Liver (tissue), 9 donors: ENCODE data around the gene WLS. TPM values are rescaled to one million over a fixed set of nuclear protein-coding genes. Genes with fewer than 3 reads are reported as not detected.

ENCODE experiments used
- DNase-seq: peaks from one replicate; pipeline ENCODE4 v3.0.0-alpha.2; 2017; ENCODE audit warnings: low spot score
- H3K27ac ChIP-seq, 2 donors: one replicate each; pipeline ENCODE4 v1.7.0; 2013; ENCODE audit warnings: inconsistent platforms in 2 of 2, low read length in 2 of 2, control low read depth in 1 of 2, low read depth in 1 of 2, mild to moderate bottlenecking in 1 of 2
- H3K27me3 ChIP-seq, 4 donors: one replicate each; pipeline versions ENCODE4 v1.6.1 to v1.7.0; 2013; ENCODE audit warnings: low read length in 3 of 4, inconsistent platforms in 1 of 4, mild to moderate bottlenecking in 1 of 4, moderate library complexity in 1 of 4; ENCODE audit not compliant: control insufficient read depth in 4 of 4, insufficient read depth in 4 of 4
- H3K36me3 ChIP-seq, 4 donors: one replicate each; pipeline versions ENCODE4 v1.6.1 to v1.7.0; 2013; ENCODE audit warnings: low read length in 3 of 4, mild to moderate bottlenecking in 3 of 4, low read depth in 1 of 4, moderate library complexity in 1 of 4; ENCODE audit not compliant: control insufficient read depth in 4 of 4, insufficient read depth in 3 of 4
- H3K4me1 ChIP-seq, 4 donors: one replicate each; pipeline versions ENCODE4 v1.6.1 to v1.7.0; 2013; ENCODE audit warnings: low read length in 3 of 4, mild to moderate bottlenecking in 3 of 4, moderate library complexity in 1 of 4; ENCODE audit not compliant: control insufficient read depth in 4 of 4, insufficient read depth in 4 of 4
- H3K4me3 ChIP-seq, 3 donors: one replicate each; pipeline versions ENCODE4 v1.6.1 to v1.7.0; 2013; ENCODE audit warnings: low read length in 3 of 3, control low read depth in 1 of 3, low read depth in 1 of 3, mild to moderate bottlenecking in 1 of 3
- H3K9ac ChIP-seq, 2 donors: one replicate each; pipeline ENCODE4 v1.7.0; 2013; ENCODE audit warnings: low read length in 2 of 2, mild to moderate bottlenecking in 2 of 2, moderate library complexity in 2 of 2, control low read depth in 1 of 2, low read depth in 1 of 2
- H3K9me3 ChIP-seq, 4 donors: one replicate each; pipeline versions ENCODE4 v1.6.1 to v1.7.0; 2013; ENCODE audit warnings: low read length in 3 of 4; ENCODE audit not compliant: control insufficient read depth in 4 of 4
- CTCF ChIP-seq: fragments of 150-350 bp; IDR thresholded peaks from 2 replicates; pipeline ENCODE4 v1.5.1; 2017; ENCODE audit warnings: improper control_type of control experiment, low read depth, low read length; ENCODE audit not compliant: missing input control
- FOXA1 ChIP-seq: IDR thresholded peaks from 2 replicates; pipeline ENCODE4 v1.6.1; 2016; ENCODE audit warnings: antibody characterized with exemption
- FOXA2 ChIP-seq: IDR thresholded peaks from 2 replicates; pipeline ENCODE4 v1.6.1; 2016; ENCODE audit warnings: antibody characterized with exemption
- GABPA ChIP-seq, 2 donors: IDR thresholded peaks in 1 of 2; conservative IDR thresholded peaks in 1 of 2; 2 replicates each; pipeline ENCODE4 v1.6.1; 2016; ENCODE audit warnings: antibody characterized with exemption in 2 of 2, mild to moderate bottlenecking in 1 of 2, moderate library complexity in 1 of 2
- HNF4A ChIP-seq, 2 donors: conservative IDR thresholded peaks; 2 replicates each; pipeline ENCODE4 v1.6.1; 2016; ENCODE audit warnings: antibody characterized with exemption in 2 of 2, mild to moderate bottlenecking in 2 of 2
- JUND ChIP-seq, 2 donors: IDR thresholded peaks; 2 replicates each; pipeline ENCODE4 v1.6.1; 2016; ENCODE audit warnings: antibody characterized with exemption in 2 of 2
- MAX ChIP-seq: IDR thresholded peaks from 2 replicates; pipeline ENCODE4 v1.6.1; 2016; ENCODE audit warnings: antibody characterized with exemption
- NR2F2 ChIP-seq: IDR thresholded peaks from 2 replicates; pipeline ENCODE4 v1.6.1; 2016; ENCODE audit warnings: antibody characterized with exemption
- RAD21 ChIP-seq, 2 donors: IDR thresholded peaks; 2 replicates each; pipeline ENCODE4 v1.6.1; 2016; ENCODE audit warnings: antibody characterized with exemption in 2 of 2, mild to moderate bottlenecking in 2 of 2
- REST ChIP-seq: IDR thresholded peaks from 2 replicates; pipeline ENCODE4 v1.6.1; 2016; ENCODE audit warnings: antibody characterized with exemption, mild to moderate bottlenecking
- SP1 ChIP-seq: IDR thresholded peaks from 2 replicates; pipeline ENCODE4 v1.6.1; 2018; ENCODE audit warnings: antibody characterized with exemption, mild to moderate bottlenecking
- TAF1 ChIP-seq: conservative IDR thresholded peaks from 2 replicates; pipeline ENCODE4 v1.6.1; 2016; ENCODE audit warnings: antibody characterized with exemption, mild to moderate bottlenecking
- YY1 ChIP-seq: IDR thresholded peaks from 2 replicates; pipeline ENCODE4 v1.6.1; 2016; ENCODE audit warnings: antibody characterized with exemption, mild to moderate bottlenecking
- WGBS: extraction: QIAGEN DNeasy Blood & Tissue Kit; methylation state at CpG from one replicate; pipeline ENCODE4 v1.1.7; 2013; 5-methylcytosine and 5-hydroxymethylcytosine counted together
- polyA plus RNA-seq, 2 donors: library from polyadenylated mRNA; stranded (reverse) in 1 of 2; unstranded in 1 of 2; fragments of 200-250 nt in 1 of 2; fragments of >200 nt in 1 of 2; fragmentation: Nextera tagmentation in 1 of 2; extraction: Ambion mirVana in 1 of 2; gene quantifications; one replicate each; pipeline versions ENCODE4 v1.2.1 to v1.2.3, GENCODE V29; 2013 to 2015
- total RNA-seq, 2 donors: library from RNA; depleted of rRNA; stranded (reverse); fragments of >200 nt; gene quantifications; one replicate each; pipeline ENCODE4 v1.2.3, GENCODE V29; 2014
- TF ChIP-seq, protein P1 (sequence below): IDR thresholded peaks from 2 replicates; pipeline ENCODE4 v1.6.1; 2016; ENCODE audit warnings: antibody characterized with exemption
- donor health status: healthy.
- donor health status: healthy.
- donor health status: healthy.
- donor health status: healthy.
- donor health status: healthy.

The WLS gene
- total and polyA plus RNA-seq, 4 donors: 3.2 to 12.5 (median 7.7) TPM

DNA sequence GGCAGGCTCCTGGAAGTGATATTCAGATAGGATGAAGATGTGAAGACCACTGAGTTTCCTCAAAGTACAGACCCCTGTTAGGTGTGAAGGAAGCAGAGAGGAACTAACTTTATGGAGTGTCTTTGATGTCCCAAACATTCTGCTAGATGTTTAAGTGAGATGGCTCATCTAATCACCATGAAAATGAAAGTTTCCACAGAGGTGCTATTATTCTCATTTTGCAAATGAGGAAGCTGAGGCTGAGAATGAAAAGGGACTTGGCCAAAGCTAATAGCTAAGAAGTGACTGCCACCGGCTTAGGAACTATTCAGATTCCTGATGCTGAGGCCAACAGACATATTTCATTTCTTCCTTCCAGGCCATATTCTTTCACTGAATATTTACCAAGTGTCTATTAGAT is 45.9 kb upstream of the WLS start:
- Histone ChIP-seq H3K9me3 (no peaks in the 10 kb centered on the region), H3K36me3 (no peaks in the 10 kb centered on the region), H3K4me1 (no peaks in the 10 kb centered on the region), H3K27ac (no peak overlapping the region), H3K4me3 (no peak overlapping the region), H3K27me3 (no peaks in the 10 kb centered on the region), H3K9ac (no peak overlapping the region)
- TF ChIP-seq, protein P1, sequence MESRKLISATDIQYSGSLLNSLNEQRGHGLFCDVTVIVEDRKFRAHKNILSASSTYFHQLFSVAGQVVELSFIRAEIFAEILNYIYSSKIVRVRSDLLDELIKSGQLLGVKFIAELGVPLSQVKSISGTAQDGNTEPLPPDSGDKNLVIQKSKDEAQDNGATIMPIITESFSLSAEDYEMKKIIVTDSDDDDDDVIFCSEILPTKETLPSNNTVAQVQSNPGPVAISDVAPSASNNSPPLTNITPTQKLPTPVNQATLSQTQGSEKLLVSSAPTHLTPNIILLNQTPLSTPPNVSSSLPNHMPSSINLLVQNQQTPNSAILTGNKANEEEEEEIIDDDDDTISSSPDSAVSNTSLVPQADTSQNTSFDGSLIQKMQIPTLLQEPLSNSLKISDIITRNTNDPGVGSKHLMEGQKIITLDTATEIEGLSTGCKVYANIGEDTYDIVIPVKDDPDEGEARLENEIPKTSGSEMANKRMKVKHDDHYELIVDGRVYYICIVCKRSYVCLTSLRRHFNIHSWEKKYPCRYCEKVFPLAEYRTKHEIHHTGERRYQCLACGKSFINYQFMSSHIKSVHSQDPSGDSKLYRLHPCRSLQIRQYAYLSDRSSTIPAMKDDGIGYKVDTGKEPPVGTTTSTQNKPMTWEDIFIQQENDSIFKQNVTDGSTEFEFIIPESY: no peak
- TF ChIP-seq MAX: no peak
- TF ChIP-seq TAF1: no peak
- no peak for TF ChIP-seq FOXA1
- no peak for TF ChIP-seq REST
- TF ChIP-seq SP1: no peak
- WGBS: 46% methylated on average over 1 of the region's 1 CpG
- DNase-seq: no peak

GRCh38 chr1:68276448-68276847 is 44.1 kb upstream of the WLS start:
- Histone ChIP-seq H3K4me3 (no peak overlapping the region), H3K27me3 (no peaks in the 10 kb centered on the region), H3K36me3 (no peaks in the 10 kb centered on the region), H3K4me1 (no peaks in the 10 kb centered on the region), H3K9ac (no peak overlapping the region), H3K9me3 (no peaks in the 10 kb centered on the region), H3K27ac (no peak overlapping the region)
- DNase-seq: no peak
- TF ChIP-seq CTCF (no peak), REST (no peak), JUND (IDR thresholded peaks at IDR 0.05) (no peak), NR2F2 (no peak), YY1 (no peak), RAD21 (IDR thresholded peaks at IDR 0.05) (no peak), SP1 (no peak), FOXA2 (no peak), GABPA (IDR thresholded peaks at IDR 0.05 in 1 of 2, conservative IDR thresholded peaks at IDR 0.05 in 1 of 2) (no peak), HNF4A (conservative IDR thresholded peaks at IDR 0.05) (no peak)
- WGBS: 58% methylated on average over 2 of the region's 2 CpGs
